NCI-H2196 treated with DMSO at 0.1 percent for 48 hours (cell line): ENCODE data around the gene TRMT61A.

ENCODE experiments used
- DNase-seq: peaks from one replicate; lab custom pipeline; 2025; ENCODE audit not compliant: unreplicated experiment; lab: John Stamatoyannopoulos, UW

The TRMT61A gene

GRCh38 chr14:103545915-103546651 is 17.1 kb downstream of the TRMT61A start:
- DNase-seq, result no peak

DNA sequence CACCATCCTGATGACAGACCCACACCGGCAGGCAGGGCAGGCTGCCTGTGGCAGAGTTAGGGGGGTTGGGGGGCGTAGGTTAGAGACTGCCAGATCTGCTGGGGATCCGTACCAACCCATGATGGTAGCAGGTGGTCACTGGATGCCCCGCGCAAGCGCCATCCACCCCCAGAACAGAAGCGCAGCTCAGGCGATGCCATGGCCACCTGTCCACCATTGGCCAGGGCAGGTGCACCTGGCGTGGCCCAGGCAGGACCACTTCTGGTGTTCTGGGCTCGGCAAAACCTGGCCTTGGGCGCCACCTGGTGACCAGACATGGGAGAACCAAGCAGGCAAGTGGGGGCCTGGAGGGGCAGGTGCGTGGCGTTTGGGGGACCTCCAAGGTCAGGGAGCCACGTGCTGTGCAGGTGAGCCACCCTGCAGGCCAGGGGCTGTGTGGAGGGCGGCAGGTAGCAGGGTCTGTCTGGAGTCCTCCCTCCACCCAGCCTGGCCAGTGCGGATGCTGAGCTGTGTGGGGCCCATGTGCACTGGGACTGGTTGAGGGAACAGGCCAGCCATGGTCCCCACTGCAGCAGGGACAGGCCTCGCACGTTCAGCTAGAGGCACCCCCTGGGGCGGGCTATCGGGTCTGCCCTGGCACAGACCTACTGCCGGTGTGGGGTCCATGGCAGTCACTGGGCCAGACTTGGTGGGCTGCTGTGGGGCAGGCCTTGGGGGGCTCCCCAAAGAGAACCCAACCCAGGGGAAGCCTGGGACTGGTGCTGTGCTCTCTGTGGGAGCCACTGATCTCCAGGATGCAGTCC is 17.9 kb downstream of the TRMT61A start:
- DNase-seq, result peak; percentile 21

DNA sequence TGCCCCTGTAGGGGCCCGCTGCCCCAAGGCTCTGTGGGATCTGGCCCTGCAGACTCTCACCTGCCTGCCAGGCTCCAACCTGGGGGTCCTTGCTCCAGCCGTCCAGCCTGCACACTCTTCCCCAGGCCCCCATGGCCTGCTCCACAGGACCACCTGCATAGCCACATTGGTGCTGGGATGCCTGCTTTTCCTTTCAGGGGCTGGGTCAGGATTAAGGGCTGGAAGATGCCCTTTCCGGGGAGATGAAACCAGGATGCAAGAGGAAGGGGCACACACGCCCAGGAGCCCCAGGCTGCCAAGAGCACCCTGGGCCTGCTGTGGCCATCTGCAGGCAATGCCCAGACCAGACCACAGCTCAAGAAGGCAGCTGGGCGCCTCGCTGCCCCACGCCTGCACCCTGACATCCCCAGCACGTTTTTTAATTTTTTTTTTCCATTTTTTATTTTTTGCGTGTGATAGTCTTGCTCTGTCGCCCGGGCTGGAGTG is 18.5 kb downstream of the TRMT61A start:
- no peak for DNase-seq

DNA sequence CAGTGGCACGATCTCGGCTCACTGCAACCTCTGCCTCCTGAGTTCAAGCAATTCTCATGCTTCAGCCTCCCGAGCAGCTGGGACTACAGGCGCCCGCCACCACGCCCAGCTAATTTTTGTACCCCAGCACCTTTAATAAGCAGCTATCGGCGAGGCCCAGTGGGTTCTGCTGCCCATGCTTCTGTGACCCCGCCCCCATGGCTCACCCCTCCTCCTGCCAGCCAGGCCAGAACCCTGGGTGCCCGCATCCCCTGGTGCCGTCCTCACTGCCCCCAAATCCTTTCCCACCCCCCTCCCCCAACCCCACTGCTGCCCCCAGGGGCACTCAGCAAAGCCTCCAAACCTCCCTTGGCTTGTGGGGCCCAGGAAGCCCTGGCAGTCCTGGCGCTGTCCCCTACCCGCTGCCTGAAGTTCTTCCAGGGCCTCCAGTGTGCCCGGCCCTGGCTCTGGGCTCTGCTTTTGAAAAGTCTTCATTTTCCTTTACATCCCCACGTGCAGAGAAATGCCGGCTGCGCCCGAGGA is 19.0 kb downstream of the TRMT61A start:
- no peak for DNase-seq

GRCh38 chr14:103548463-103549351 is 19.7 kb downstream of the TRMT61A start:
- no peak for DNase-seq

- no peak for DNase-seq
Measured at GRCh38 chr14:103549361-103550311, 20.6 kb downstream of the TRMT61A start.

DNA sequence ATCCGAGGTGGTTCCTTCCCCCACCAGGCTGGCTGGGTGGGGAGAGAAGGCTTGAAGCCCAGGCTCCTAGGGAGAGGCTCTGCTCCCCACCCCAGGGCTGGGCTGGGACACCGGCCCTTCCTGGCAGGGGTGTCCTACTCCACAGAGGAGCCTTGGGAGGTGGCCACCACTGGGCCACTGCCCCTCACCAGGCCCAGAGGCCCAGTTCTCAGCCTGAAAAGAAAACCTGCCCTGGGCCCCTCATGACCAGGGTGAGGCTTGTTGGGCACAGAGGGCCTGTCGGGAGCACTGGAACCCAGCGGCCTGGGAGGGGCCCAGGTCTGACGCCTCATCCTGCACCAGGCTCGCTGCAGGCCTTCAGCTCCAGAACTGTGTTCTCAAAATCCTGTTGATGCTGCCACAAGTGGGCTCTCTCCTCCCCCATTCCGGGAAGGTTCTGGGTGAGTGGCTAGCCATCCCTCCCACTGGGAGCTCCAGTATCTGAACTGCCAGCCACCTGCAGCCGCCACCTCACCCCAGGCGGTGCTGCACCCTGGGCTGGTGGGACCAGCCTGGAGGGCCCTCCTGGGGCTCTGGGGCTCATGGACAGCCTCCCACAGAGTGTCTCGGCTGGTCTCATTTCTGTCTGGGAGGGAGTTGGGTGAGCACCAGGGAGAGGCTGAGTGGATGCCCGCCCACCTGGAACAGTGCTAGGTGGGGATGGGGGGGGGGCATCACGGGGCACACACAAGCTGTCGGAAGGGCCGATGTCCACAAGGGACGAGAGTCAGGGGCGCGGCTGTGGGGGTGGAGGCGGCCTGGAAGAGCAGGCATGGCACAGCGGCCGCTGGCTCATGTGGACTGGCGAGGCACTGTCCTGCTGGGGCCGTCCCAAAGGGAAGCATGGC is 21.7 kb downstream of the TRMT61A start:
- no peak for DNase-seq

DNA sequence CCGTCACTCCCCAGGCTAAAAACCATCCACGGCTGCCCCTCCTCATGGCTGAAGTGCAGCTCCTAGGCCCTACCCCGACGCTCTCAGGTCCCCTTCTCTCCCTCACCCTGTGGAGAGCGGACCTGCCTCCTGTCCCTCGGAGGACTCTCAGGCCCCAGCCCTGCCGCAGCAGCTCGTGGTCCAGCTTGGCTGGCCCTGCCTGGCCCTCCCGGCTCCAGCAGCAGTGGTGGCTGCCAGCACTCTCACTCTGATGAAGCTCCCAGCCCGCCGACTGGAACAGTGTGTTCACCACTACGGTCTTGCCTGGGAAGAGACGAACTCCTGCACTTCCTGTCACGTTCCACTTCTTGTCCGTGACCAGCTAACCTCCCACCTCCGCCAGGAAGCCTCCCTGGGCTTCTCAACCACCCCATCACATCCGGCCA is 22.4 kb downstream of the TRMT61A start:
- no peak for DNase-seq

- DNase-seq, result no peak
Measured at GRCh38 chr14:103552011-103552845, 23.2 kb downstream of the TRMT61A start.

- DNase-seq, result no peak
Measured at GRCh38 chr14:103552846-103553210, 23.8 kb downstream of the TRMT61A start.

DNA sequence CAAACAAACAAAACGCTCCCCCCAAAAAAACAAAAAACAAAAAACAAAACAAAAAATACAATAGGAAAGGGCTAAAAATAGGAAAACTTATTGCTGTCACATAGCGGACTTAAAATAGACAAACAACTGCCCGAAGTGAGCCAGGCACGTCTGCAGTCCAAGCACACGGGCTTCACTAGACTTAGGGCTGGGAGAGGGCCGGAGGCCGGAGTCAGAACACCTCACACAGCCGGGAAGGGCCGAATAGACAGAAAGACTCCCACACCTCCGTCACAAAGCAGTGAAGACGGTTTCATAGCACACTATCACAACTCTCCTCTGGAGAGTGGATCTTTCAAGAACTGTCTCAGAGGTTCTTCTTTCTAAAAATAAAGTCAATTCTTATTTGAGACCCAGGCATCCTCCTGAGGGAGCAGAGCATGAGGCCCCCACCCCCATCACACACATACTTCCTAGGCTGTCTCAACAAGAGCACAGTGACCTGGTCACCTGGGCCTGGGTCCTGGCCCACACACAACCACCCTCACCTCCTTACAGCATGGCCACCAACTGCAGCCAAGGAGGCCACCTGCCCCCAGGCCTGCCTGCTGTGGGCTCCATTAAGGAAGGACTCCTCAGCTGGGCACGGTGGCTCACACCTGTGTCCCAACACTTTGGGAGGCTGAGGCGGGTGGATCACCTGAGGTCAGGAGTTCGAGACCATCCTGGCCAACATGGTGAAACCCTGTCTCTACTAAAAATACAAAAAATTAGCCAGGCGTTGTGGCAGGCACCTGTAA is 26.8 kb downstream of the TRMT61A start:
- no peak for DNase-seq

DNA sequence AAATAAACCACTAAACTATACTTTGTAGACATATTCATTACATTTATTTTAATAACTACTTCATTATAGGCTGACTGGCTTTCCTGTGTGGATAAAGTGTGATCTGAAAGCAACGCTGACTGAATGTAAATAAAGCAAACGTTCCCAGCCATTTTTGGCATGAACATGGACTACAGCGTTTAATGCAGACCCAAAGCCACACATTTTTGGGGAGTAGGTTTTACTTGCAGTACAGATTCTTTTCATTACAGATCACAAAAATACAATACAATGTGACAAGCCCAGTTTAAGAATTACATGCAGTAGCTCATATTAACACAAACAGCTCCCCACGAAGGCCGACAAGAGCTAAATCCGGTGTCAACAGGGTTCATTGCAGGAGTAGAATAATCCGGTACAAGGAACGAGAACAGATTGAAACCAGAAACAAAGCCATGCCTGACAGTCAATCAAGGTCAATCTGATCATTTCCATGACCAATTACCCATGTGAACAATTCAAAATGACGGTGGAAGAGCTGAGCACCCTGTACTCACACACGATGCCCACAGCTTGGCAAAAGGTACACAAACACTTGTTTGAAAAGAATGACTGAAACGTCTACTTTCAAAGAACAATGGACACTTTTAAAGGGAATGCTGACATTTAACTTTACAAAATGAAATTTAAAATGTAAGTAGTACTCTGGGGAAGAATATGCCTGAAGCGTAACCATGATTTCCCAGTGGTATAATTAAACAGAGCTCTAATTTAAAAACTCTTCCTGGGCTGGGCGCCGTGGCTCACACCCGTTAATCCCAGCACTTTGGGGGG is 28.2 kb downstream of the TRMT61A start:
- no peak for DNase-seq

DNA sequence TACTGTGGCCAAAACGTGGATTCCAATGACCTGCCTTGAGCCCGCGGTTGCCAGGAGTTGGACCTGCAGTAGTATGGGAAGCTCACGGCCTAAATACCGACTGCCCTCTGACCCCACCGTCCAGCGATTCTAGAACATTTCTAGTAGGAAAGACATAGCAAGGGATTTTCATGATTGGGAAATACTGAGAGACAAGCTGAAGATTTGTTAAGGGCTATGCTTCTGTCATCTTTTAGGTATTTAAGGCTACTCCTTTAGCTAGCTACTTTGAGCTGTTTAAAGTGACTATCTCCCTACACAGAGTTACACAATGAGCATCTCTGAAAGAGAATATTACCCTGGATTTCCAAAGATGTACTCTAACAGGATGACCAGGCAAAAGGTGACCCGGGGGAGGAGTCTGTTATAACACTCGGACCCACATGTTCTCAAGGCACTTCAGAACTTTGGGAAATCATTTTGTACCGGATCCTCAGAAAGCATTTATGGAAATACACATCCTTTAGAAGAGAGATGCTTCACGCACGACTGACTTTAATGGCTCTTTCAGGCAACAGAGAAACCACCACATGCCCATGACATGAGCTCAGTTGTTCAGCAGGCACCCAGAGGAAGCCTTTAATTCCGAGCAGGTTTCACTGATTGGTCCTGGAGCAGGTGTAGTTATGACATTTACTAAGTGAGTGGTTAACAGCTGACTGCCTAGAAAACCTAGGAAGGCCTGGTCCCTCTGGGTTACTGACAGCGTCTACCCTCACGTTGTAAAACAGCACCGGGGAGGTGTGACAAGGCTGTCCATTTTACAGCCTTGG is 29.3 kb downstream of the TRMT61A start:
- peak; percentile 16 for DNase-seq

DNA sequence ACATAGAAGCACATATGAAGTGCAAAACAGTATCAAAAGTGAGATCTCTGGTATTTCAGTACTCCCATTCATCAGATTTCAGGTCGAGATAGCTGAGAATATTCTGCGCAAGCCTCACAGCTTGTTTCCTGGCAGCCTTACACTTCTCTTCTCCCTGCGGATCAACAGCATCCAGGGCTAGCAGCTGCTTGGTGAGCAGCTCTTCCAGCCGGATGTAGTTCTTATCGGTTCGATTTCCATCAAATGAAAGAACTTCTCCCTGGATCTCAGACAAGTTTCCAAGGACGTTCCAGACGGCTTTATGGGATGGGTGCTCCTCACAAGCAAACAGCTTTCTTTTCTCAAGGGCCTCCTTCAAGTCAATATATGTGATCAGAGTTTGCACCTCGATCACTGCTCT is 30.8 kb downstream of the TRMT61A start:
- no peak for DNase-seq

GRCh38 chr14:103560691-103561090 is 31.7 kb downstream of the TRMT61A start:
- no peak for DNase-seq
